Panc1 (cell line): ENCODE results near the gene GABRR2. TPM values are rescaled to one million over a fixed set of nuclear protein-coding genes. Genes with fewer than 3 reads are reported as not detected.

Experiments used
- ATAC-seq: fragments of 200-7000 bp; cut with Tn5 transposase; 2 replicates; pipeline ENCODE4 v1.9.1; 2020; ENCODE audit warnings: mild to moderate bottlenecking, moderate library complexity
- BruUV-seq: library from RNA; stranded (reverse); fragments of 400-500 nt; replicated peaks from 2 replicates; lab custom pipeline; 2021; lab: Mats Ljungman, UMichigan
- CTCF ChIA-PET: fragments of 300-600 bp; sonication (Branson Sonifier 250); formaldehyde crosslinking; loops from one replicate; lab custom pipeline; 2022; ENCODE audit warnings: antibody characterized with exemption; lab: Charles Lee
- POLR2A ChIA-PET: fragments of 300-600 bp; sonication (Branson Sonifier 250); formaldehyde crosslinking; loops from one replicate; lab custom pipeline; 2022; ENCODE audit warnings: antibody characterized with exemption; lab: Charles Lee
- DNase-seq: peaks from one replicate; pipeline ENCODE4 v3.0.0-alpha.2; 2010; ENCODE audit warnings: low read depth, low spot score
- H3K27ac ChIP-seq: 2 replicates; pipeline ENCODE4 v1.5.1; 2011; ENCODE audit warnings: mild to moderate bottlenecking, low read length, inconsistent platforms
- H3K27me3 ChIP-seq: fragments of 200-500 bp; sonication (Bioruptor generic); 2 replicates; pipeline ENCODE4 v1.6.0; 2014; ENCODE audit warnings: low read length, inconsistent platforms; ENCODE audit not compliant: control insufficient read depth, insufficient read depth
- H3K36me3 ChIP-seq: fragments of 200-500 bp; sonication (Bioruptor generic); 2 replicates; pipeline ENCODE4 v1.5.1; 2014; ENCODE audit warnings: inconsistent platforms, mild to moderate bottlenecking, low read length, moderate library complexity; ENCODE audit not compliant: control insufficient read depth, insufficient read depth
- H3K4me1 ChIP-seq: 2 replicates; pipeline ENCODE4 v1.5.1; 2011; ENCODE audit warnings: inconsistent platforms, mild to moderate bottlenecking, low read length, moderate library complexity; ENCODE audit not compliant: control insufficient read depth, insufficient read depth
- H3K4me3 ChIP-seq, 2 experiments: 2 replicates each; pipeline ENCODE4 v1.5.1; 2011 to 2012; ENCODE audit warnings: low read depth in 2 of 2, low read length in 2 of 2, mild to moderate bottlenecking in 2 of 2, inconsistent platforms in 1 of 2, moderate library complexity in 1 of 2
- H3K9me3 ChIP-seq: fragments of 200-500 bp; sonication (Bioruptor generic); 2 replicates; pipeline ENCODE4 v1.5.1; 2014; ENCODE audit warnings: low read depth, mild to moderate bottlenecking, inconsistent platforms, low read length, moderate library complexity; ENCODE audit not compliant: control insufficient read depth, insufficient read depth
- CTCF ChIP-seq: fragments of 450-650 bp; IDR thresholded peaks from 2 replicates; pipeline ENCODE4 v1.5.1; 2017; ENCODE audit warnings: mild to moderate bottlenecking
- POLR2AphosphoS5 ChIP-seq: IDR thresholded peaks from 2 replicates; pipeline ENCODE4 v1.6.1; 2012; ENCODE audit warnings: mild to moderate bottlenecking, low read depth, low read length, moderate library complexity
- SIN3A ChIP-seq: IDR thresholded peaks from 2 replicates; pipeline ENCODE4 v1.6.1; 2012; ENCODE audit warnings: low read depth, mild to moderate bottlenecking, low read length, moderate library complexity, borderline replicate concordance; ENCODE audit not compliant: insufficient read depth
- TCF7L2 ChIP-seq: IDR thresholded peaks from 2 replicates; pipeline ENCODE4 v1.6.1; 2011; ENCODE audit warnings: mild to moderate bottlenecking, low read depth, low read length, inconsistent platforms
- in situ Hi-C: cut with HindIII; loops from 2 replicates; pipeline ENCODE4 v1.10.0; 2016; ENCODE audit warnings: low sequenced_read_pairs, low pct_unique_long_range_greater_than_20kb
- intact Hi-C: fragments of 100-400 bp; cut with micrococcal nuclease; formaldehyde crosslinking; loops from one replicate; pipeline ENCODE4 v1.10.0; 2022; ENCODE audit not compliant: unreplicated experiment
- total RNA-seq: library from RNA; stranded (reverse); gene quantifications from one replicate; pipeline ENCODE4 v1.2.1, GENCODE V29; 2021; ENCODE audit not compliant: unreplicated experiment
- TF ChIP-seq, protein P1 (sequence below), 2 experiments: IDR thresholded peaks; 2 replicates each; pipeline ENCODE4 v1.6.1; 2011 to 2012; ENCODE audit warnings: low read depth in 2 of 2, control low read depth in 1 of 2, low read length in 1 of 2, mild to moderate bottlenecking in 1 of 2, moderate library complexity in 1 of 2; ENCODE audit not compliant: insufficient read depth in 1 of 2

GABRR2 gene
- total RNA-seq, 1 experiment from 2014 or later, result 0.18 TPM

DNA sequence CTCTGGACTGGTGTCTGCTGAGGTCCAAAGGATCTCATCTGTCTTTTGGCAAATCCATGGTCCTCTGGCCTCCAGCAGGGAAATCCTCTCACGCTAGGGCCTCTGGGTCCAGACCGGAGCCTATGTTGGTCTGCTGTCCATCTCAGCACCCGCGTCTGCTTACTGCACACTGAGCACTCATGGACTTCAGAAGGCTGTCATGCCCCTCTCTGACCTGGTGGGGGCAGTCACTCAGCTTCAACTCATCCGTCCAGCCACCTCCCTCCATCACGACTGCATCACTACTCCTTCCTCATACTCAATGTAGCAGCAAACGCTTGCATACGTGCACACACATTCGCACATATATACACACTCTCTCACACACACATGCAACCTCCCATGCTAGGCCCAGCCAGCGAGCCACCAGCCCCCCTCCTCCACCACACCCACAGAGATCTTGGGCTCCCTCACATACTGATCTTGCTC is 33.3 kb downstream of the GABRR2 start:
- intact Hi-C loops (no loop called here), in situ Hi-C loops (no loop called here)
- DNase-seq (no peak), ATAC-seq (peak; percentile 74; the same call in 1 of the 2 replicates)
- Histone ChIP-seq H3K36me3 (no peaks in the 10 kb centered on the region), H3K4me3 (no peak overlapping the region), H3K27me3 (no peaks in the 10 kb centered on the region), H3K9me3 (no peaks in the 10 kb centered on the region), H3K27ac (no peak overlapping the region), H3K4me1 (no peaks in the 10 kb centered on the region)
- CTCF ChIA-PET, result no interaction called here
- POLR2A ChIA-PET, result no interaction called here
- TF ChIP-seq POLR2AphosphoS5, result no peak
- no peak for TF ChIP-seq TCF7L2
- no peak for TF ChIP-seq SIN3A
- TF ChIP-seq, protein P1, sequence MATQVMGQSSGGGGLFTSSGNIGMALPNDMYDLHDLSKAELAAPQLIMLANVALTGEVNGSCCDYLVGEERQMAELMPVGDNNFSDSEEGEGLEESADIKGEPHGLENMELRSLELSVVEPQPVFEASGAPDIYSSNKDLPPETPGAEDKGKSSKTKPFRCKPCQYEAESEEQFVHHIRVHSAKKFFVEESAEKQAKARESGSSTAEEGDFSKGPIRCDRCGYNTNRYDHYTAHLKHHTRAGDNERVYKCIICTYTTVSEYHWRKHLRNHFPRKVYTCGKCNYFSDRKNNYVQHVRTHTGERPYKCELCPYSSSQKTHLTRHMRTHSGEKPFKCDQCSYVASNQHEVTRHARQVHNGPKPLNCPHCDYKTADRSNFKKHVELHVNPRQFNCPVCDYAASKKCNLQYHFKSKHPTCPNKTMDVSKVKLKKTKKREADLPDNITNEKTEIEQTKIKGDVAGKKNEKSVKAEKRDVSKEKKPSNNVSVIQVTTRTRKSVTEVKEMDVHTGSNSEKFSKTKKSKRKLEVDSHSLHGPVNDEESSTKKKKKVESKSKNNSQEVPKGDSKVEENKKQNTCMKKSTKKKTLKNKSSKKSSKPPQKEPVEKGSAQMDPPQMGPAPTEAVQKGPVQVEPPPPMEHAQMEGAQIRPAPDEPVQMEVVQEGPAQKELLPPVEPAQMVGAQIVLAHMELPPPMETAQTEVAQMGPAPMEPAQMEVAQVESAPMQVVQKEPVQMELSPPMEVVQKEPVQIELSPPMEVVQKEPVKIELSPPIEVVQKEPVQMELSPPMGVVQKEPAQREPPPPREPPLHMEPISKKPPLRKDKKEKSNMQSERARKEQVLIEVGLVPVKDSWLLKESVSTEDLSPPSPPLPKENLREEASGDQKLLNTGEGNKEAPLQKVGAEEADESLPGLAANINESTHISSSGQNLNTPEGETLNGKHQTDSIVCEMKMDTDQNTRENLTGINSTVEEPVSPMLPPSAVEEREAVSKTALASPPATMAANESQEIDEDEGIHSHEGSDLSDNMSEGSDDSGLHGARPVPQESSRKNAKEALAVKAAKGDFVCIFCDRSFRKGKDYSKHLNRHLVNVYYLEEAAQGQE (IDR thresholded peaks at IDR 0.05; ENCODE audit: insufficient read depth in 1 of 2, low read depth in 2 of 2, low read length in 1 of 2), result no peak
- peak; percentile 60 for TF ChIP-seq CTCF
- BruUV-seq, result no TSS peak

DNA sequence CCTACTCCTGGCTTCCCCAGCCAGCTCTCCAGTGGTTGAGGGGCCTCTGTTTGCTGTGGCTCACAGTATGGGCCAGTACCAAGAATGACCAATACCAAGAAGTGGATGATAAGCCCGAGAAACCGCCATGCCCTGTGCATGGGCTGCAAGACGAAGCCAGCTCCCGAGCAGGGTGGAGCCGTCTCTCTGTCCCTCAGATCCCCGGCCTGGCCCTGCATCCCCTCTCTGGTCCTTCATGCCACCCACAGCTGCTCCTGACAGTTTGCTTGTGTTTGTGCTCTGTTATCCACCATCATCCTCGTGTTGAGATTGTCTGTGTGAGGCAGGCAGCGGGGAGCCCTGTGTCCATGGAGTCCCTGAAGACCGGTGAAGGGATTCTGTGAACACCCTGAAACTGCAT is 36.1 kb downstream of the GABRR2 start:
- Histone ChIP-seq H3K4me1 (no peaks in the 10 kb centered on the region), H3K4me3 (no peak overlapping the region), H3K27ac (no peak overlapping the region), H3K36me3 (no peaks in the 10 kb centered on the region), H3K9me3 (no peaks in the 10 kb centered on the region), H3K27me3 (no peaks in the 10 kb centered on the region)
- TF ChIP-seq POLR2AphosphoS5 (no peak), CTCF (no peak), SIN3A (no peak), TCF7L2 (no peak)
- TF ChIP-seq, protein P1 (IDR thresholded peaks at IDR 0.05; ENCODE audit: insufficient read depth in 1 of 2, low read depth in 2 of 2, low read length in 1 of 2), result no peak
- ChIA-PET CTCF (no interaction called here), POLR2A (no interaction called here)
- in situ Hi-C loops (no loop called here), intact Hi-C loops (no loop called here)
- no TSS peak for BruUV-seq
- ATAC-seq, result no peak
- no peak for DNase-seq
